Ascending aorta (tissue), 2 donors: Measurements from ENCODE around the gene MKNK2. TPM values are rescaled to one million over a fixed set of nuclear protein-coding genes. Genes with fewer than 3 reads are reported as not detected.
"Not testable (repeated sequence)": the region's sequence is repeated elsewhere in the genome, so short reads cannot be mapped to it uniquely, and the experiment has no call there.

Source experiments
- DNase-seq, 2 donors: peaks; one replicate each; pipeline ENCODE4 v3.0.0-alpha.2; 2019; ENCODE audit warnings: low spot score in 2 of 2
- H3K27ac ChIP-seq, 2 donors: fragments of 200-600 bp; sonication (generic); one replicate each; pipeline ENCODE4 v1.5.1; 2016 to 2017; ENCODE audit warnings: mild to moderate bottlenecking in 1 of 2
- H3K27me3 ChIP-seq: fragments of 200-600 bp; sonication (generic); one replicate; pipeline ENCODE4 v1.5.1; 2017
- H3K36me3 ChIP-seq, 2 donors: fragments of 200-600 bp; sonication (generic); one replicate each; pipeline ENCODE4 v1.5.1; 2016
- H3K4me1 ChIP-seq, 2 donors: fragments of 200-600 bp; sonication (generic); one replicate each; pipeline ENCODE4 v1.5.1; 2016 to 2017; ENCODE audit warnings: mild to moderate bottlenecking in 1 of 2
- H3K4me3 ChIP-seq, 2 donors: fragments of 200-600 bp; sonication (generic); one replicate each; pipeline ENCODE4 v1.5.1; 2016 to 2017; ENCODE audit warnings: mild to moderate bottlenecking in 1 of 2
- H3K9me3 ChIP-seq, 2 donors: fragments of 200-600 bp; sonication (generic); one replicate each; pipeline ENCODE4 v1.5.1; 2016
- CTCF ChIP-seq, 3 experiments: fragments of 200-600 bp in 2 of 3; fragments of 450-650 bp in 1 of 3; sonication (generic) in 2 of 3; IDR thresholded peaks; one replicate each; pipeline ENCODE4 v1.5.1; 2016 to 2019; ENCODE audit warnings: antibody characterized with exemption in 3 of 3, mild to moderate bottlenecking in 1 of 3, moderate library complexity in 1 of 3
- intact Hi-C: fragments of 100-400 bp; cut with DNase I; formaldehyde crosslinking; loops from one replicate; pipeline ENCODE4 v1.15.1; 2023
- total RNA-seq: library from RNA; depleted of rRNA; stranded (reverse); fragments of >200 nt; gene quantifications from one replicate; pipeline ENCODE4 v1.1.0, GENCODE V29; 2016

The MKNK2 gene
- total RNA-seq, 1 donor from 2014 or later = 228 TPM

DNA sequence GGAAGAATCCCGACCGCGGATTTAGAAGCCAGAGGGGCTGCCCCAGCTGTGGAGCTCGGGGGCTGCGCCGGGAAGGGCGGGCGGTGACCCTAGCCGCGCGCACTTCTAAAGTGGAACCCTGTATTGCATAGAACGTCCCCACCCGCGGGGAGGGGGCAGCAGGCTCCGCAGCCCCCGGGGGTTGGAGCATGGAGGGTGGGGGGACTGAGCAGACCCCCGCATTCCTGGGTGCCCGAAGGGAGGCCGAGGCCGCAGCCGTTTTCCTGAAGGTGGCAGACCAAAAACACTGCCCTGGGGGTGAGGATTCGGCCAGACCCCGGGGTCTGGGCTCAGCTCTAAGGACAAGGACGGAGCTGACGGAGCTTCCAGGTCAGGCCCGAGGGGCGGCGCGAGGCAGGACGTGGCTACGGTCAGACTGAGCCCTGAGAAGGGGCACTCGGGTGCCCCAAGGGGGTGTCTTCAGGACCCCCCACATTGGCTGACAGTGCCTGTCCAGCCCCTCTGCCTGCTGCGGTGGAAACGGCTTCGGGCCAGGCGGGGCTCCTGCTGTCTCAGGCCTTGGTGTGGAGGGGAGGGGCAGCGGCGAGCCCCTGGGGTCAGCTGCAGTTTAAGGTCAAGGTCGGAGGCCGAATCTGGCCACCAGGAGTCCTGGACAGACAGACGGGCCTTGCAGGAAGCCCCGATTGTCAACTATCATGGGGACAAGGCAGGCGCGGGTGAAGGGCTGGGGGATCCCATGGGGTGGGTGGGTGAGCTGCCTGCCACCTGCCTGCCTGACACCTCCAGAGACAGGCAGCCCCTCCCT, 12.6 kb downstream of the MKNK2 start:
- H3K4me3 ChIP-seq = no peak overlapping the region
- H3K4me1 ChIP-seq = peaks cover 16 to 19% of the 10 kb centered on the region in 2 donors
- no peak for TF ChIP-seq CTCF (IDR thresholded peaks at IDR 0.05)
- peaks cover 36 to 50% of the 10 kb centered on the region in 2 donors for H3K36me3 ChIP-seq
- intact Hi-C loops = no loop called here
- no peak for DNase-seq
- H3K9me3 ChIP-seq = peaks cover 4 to 9% of the 10 kb centered on the region in 2 donors
- no peak overlapping the region for H3K27ac ChIP-seq
- H3K27me3 ChIP-seq = no peaks in the 10 kb centered on the region

DNA sequence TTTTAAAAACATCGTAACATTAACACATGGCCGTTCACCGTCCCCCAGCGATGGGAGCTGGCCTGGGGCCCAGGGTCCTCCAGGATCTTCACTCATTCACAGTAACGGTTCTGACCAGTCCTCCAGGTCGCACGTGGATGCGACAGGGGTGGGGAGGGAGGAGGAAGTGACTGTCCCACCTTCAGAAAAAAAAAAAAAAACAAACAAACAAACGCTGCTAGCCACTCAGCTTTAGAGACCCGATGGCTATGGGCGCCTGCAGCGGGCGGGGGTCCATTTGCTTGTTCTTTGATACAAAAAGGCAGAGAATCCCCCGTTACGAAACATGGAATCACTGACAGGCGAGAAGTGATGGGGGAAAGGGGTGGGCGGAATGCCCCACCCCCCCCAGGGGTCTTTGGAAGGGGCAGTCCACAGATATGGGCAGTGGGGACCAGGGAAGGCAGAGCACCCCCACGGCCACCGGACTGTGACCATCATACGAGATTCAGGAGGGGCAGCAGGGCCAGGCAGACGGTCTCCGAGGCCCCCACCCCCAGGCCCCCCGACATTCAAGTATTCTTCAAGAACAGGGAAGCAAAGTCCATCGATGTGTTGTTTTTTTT, 13.3 kb downstream of the MKNK2 start:
- H3K27ac ChIP-seq = no peak overlapping the region
- H3K9me3 ChIP-seq = peaks cover 4 to 9% of the 10 kb centered on the region in 2 donors
- DNase-seq = no peak
- intact Hi-C loops = no loop called here
- H3K4me1 ChIP-seq = peaks cover 10 to 13% of the 10 kb centered on the region in 2 donors
- H3K4me3 ChIP-seq = no peak overlapping the region
- peaks cover 36 to 43% of the 10 kb centered on the region in 2 donors for H3K36me3 ChIP-seq
- no peaks in the 10 kb centered on the region for H3K27me3 ChIP-seq
- TF ChIP-seq CTCF (IDR thresholded peaks at IDR 0.05) = no peak

GRCh38 chr19:2036424-2036823, 14.6 kb downstream of the MKNK2 start:
- intact Hi-C loops = no loop called here
- no peak for DNase-seq
- Histone ChIP-seq H3K36me3 (peaks cover 33 to 36% of the 10 kb centered on the region in 2 donors), H3K4me3 (no peak overlapping the region), H3K27me3 (no peaks in the 10 kb centered on the region), H3K4me1 (peaks cover under 1 to 17% of the 10 kb centered on the region in 2 donors), H3K9me3 (peaks cover 4 to 9% of the 10 kb centered on the region in 2 donors), H3K27ac (no peak overlapping the region)
- no peak for TF ChIP-seq CTCF (IDR thresholded peaks at IDR 0.05)

DNA sequence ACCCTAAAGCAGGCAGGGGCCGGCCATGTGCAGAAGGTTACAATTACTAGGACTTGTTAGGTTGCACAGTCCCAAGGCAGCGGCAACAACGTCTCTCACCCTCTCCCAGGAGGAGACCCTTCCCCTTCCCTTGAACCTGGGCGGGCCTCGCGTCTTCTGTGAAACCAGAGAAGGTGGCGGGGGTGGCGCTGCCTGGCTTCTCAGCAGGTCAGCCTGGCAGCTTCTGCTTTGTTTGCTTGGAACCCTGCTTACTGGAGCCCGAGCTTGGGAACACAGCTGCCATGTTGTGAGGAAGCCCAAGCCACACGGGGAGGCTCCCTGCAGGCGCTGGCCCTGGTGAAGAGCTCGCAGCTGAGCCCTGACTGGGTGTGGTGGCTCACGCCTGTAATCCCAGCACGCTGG, 15.5 kb downstream of the MKNK2 start:
- Histone ChIP-seq H3K9me3 (peaks cover 4 to 9% of the 10 kb centered on the region in 2 donors), H3K27ac (no peak overlapping the region), H3K27me3 (no peaks in the 10 kb centered on the region), H3K36me3 (peaks cover 24 to 27% of the 10 kb centered on the region in 2 donors), H3K4me1 (peaks cover 0 to 16% of the 10 kb centered on the region in 2 donors), H3K4me3 (no peak overlapping the region)
- intact Hi-C loops = no loop called here
- TF ChIP-seq CTCF (IDR thresholded peaks at IDR 0.05) = no peak
- DNase-seq = no peak

DNA sequence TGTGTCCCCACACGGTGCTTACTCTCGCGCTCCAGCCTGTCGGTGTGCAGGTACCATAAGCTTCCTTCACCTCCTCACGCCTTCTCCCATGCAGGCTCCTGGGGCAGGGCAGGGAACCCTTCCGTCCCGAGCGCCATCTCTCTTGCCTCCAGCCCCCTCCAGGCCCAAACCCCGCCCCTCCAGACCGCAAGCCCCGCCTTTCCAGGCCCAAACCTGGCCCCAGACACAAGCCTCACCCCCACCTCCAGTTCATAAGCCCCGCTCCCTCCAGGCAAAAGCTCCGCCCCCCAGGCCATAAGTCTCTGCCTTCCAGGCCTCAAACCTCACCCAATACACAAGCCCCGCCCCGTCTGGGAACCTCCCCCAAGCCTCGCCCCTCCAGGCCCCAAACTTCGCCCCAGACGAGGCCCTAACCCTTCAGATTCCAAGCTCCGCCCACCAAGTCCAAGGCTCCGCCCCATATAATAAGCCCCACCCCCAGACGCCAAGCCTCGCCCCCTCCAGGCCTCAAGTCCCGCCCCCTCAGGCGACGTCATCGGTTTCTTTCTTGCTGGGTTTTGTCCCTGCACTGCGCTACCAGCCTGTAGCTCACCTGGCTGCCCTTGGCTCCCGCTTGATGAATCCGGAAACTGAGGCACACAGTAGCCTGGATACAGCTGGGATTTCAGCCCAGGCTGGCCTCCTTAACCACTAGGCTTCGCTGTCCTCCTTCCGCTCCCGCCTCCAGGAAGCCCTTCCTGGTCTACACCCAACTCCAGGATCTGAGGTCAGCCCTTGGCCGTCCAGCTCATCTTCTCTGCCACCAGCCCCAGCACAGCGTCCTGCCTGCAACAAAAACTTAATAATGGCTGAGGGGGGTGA, 16.1 kb downstream of the MKNK2 start:
- H3K4me3 ChIP-seq = no peak overlapping the region
- H3K4me1 ChIP-seq = peaks cover 0 to 16% of the 10 kb centered on the region in 2 donors
- TF ChIP-seq CTCF (IDR thresholded peaks at IDR 0.05) = no peak
- no peak for DNase-seq
- peaks cover 18 to 21% of the 10 kb centered on the region in 2 donors for H3K36me3 ChIP-seq
- H3K27ac ChIP-seq = no peak overlapping the region
- H3K27me3 ChIP-seq = no peaks in the 10 kb centered on the region
- intact Hi-C loops = no loop called here
- peaks cover 4 to 9% of the 10 kb centered on the region in 2 donors for H3K9me3 ChIP-seq

GRCh38 chr19:2034253-2034652, 16.8 kb downstream of the MKNK2 start:
- peaks cover 0 to 16% of the 10 kb centered on the region in 2 donors for H3K4me1 ChIP-seq

More at GRCh38 chr19:2034253-2034652, 16.8 kb downstream of the MKNK2 start:
- DNase-seq, intact Hi-C loops, H3K4me3 ChIP-seq, H3K27ac ChIP-seq, H3K9me3 ChIP-seq, H3K27me3 ChIP-seq: not testable (repeated sequence)
- peaks cover 11 to 14% of the 10 kb centered on the region in 2 donors for H3K36me3 ChIP-seq
